Lower leg skin (tissue), 3 donors: ENCODE data around the gene EPHA6.

Experiments used
- CTCF ChIP-seq, 3 donors: fragments of 450-650 bp; IDR thresholded peaks; one replicate each; pipeline ENCODE4 v1.5.1; 2016; ENCODE audit warnings: antibody characterized with exemption in 3 of 3, mild to moderate bottlenecking in 3 of 3, moderate library complexity in 2 of 3
- POLR2A ChIP-seq, 2 donors: fragments of 450-650 bp; IDR thresholded peaks; one replicate each; pipeline ENCODE4 v1.6.1; 2016 to 2017; ENCODE audit warnings: antibody characterized with exemption in 2 of 2, mild to moderate bottlenecking in 1 of 2, moderate library complexity in 1 of 2

- no peak for TF ChIP-seq POLR2A (IDR thresholded peaks at IDR 0.05)
- TF ChIP-seq CTCF (IDR thresholded peaks at IDR 0.05) = no peak
Observed at GRCh38 chr3:96970211-96970610, 155.8 kb downstream of the EPHA6 start.
